CD8-positive, alpha-beta memory T cell (primary cell): Measurements from ENCODE around the gene TMEM106A. TPM values are rescaled to one million over a fixed set of nuclear protein-coding genes. Genes with fewer than 3 reads are reported as not detected.
A peak's percentile ranks its signal among the peaks of the same experiment; 100 is the strongest.
"Not testable (repeated sequence)": the region's sequence is repeated elsewhere in the genome, so short reads cannot be mapped to it uniquely, and the experiment has no call there.

Source experiments
- CTCF ChIA-PET: fragments of 350-600 bp; sonication (Branson Sonifier 250); formaldehyde crosslinking; loops from one replicate; lab custom pipeline; 2021; ENCODE audit warnings: antibody characterized with exemption; lab: Charles Lee
- POLR2A ChIA-PET: fragments of 350-600 bp; sonication (Branson Sonifier 250); formaldehyde crosslinking; loops from one replicate; lab custom pipeline; 2021; ENCODE audit warnings: antibody characterized with exemption; lab: Charles Lee
- DNase-seq, 5 donors: peaks; one replicate each; pipeline versions ENCODE4 v3.0.0 to v3.0.0-alpha.2; 2020 to 2022; ENCODE audit warnings: mixed read lengths in 1 of 5
- H3K27ac ChIP-seq: one replicate; pipeline ENCODE4 v1.7.0; 2013; ENCODE audit warnings: low read depth, mild to moderate bottlenecking, low read length, moderate library complexity
- H3K27me3 ChIP-seq: 2 replicates; pipeline ENCODE4 v1.7.0; 2013; ENCODE audit warnings: low read length, mild to moderate bottlenecking; ENCODE audit not compliant: insufficient read depth, poor library complexity, severe bottlenecking
- H3K36me3 ChIP-seq: 2 replicates; pipeline ENCODE4 v1.7.0; 2013; ENCODE audit warnings: mild to moderate bottlenecking, low read length, moderate library complexity; ENCODE audit not compliant: insufficient read depth
- H3K4me1 ChIP-seq: 2 replicates; pipeline ENCODE4 v1.7.0; 2013; ENCODE audit warnings: mild to moderate bottlenecking, low read length, moderate library complexity; ENCODE audit not compliant: insufficient read depth
- H3K4me3 ChIP-seq: 2 replicates; pipeline ENCODE4 v1.7.0; 2013; ENCODE audit warnings: mild to moderate bottlenecking, low read length
- H3K9me3 ChIP-seq: 2 replicates; pipeline ENCODE4 v1.7.0; 2013; ENCODE audit warnings: mild to moderate bottlenecking, low read length
- H3K27ac Mint-ChIP-seq, 8 donors: one replicate each; pipeline ENCODE4 v1.8.0; 2020 to 2021; ENCODE audit warnings: mixed read lengths in 8 of 8, mild to moderate bottlenecking in 6 of 8, inconsistent platforms in 3 of 8, moderate library complexity in 3 of 8
- H3K27me3 Mint-ChIP-seq, 2 donors: one replicate each; pipeline ENCODE4 v1.8.0; 2020 to 2021; ENCODE audit warnings: mixed read lengths in 2 of 2, mild to moderate bottlenecking in 1 of 2, moderate library complexity in 1 of 2
- H3K36me3 Mint-ChIP-seq, 3 donors: one replicate each; pipeline ENCODE4 v1.8.0; 2020 to 2021; ENCODE audit warnings: mixed read lengths in 3 of 3, inconsistent platforms in 1 of 3, mild to moderate bottlenecking in 1 of 3
- H3K4me1 Mint-ChIP-seq, 3 donors: one replicate each; pipeline ENCODE4 v1.8.0; 2020 to 2021; ENCODE audit warnings: mixed read lengths in 3 of 3, inconsistent platforms in 1 of 3, mild to moderate bottlenecking in 1 of 3
- H3K4me3 Mint-ChIP-seq, 7 donors: one replicate each; pipeline ENCODE4 v1.8.0; 2020 to 2021; ENCODE audit warnings: mixed read lengths in 7 of 7, mild to moderate bottlenecking in 6 of 7, moderate library complexity in 4 of 7, inconsistent platforms in 2 of 7
- H3K9me3 Mint-ChIP-seq, 5 donors: one replicate each; pipeline ENCODE4 v1.8.0; 2020 to 2022; ENCODE audit warnings: mixed read lengths in 5 of 5, mild to moderate bottlenecking in 3 of 5, moderate library complexity in 2 of 5, inconsistent platforms in 1 of 5
- polyA plus RNA-seq: library from polyadenylated mRNA; unstranded; fragments of 300-500 nt; fragmentation: Illumina TruSeq; gene quantifications from one replicate; pipeline ENCODE4 v1.2.3, GENCODE V29; 2021
- total RNA-seq, 2 experiments: library from RNA; stranded (reverse); gene quantifications; one replicate each; pipeline ENCODE4 v1.2.3, GENCODE V29; 2021

The TMEM106A gene
- total and polyA plus RNA-seq, 3 experiments from 2014 or later: 5.3 to 10.2 (median 8.8) TPM

GRCh38 chr17:43203013-43203412 lies 8.7 kb upstream of the TMEM106A start:
- H3K4me3 ChIP-seq, H3K4me1 Mint-ChIP-seq, H3K27me3 ChIP-seq, H3K4me3 Mint-ChIP-seq, H3K9me3 ChIP-seq, H3K27ac ChIP-seq, H3K4me1 ChIP-seq, CTCF ChIA-PET, POLR2A ChIA-PET, DNase-seq, H3K9me3 Mint-ChIP-seq, H3K27ac Mint-ChIP-seq, H3K27me3 Mint-ChIP-seq: not testable (repeated sequence)
- peaks cover 3 to 76% (median 16%) of the 10 kb centered on the region in 3 donors for H3K36me3 Mint-ChIP-seq
- peaks cover 49% of the 10 kb centered on the region for H3K36me3 ChIP-seq

GRCh38 chr17:43210576-43210975 lies 1.1 kb upstream of the TMEM106A start:
- Mint-ChIP-seq H3K4me3 (peak overlapping the region; percentile 83 to 100 (median 96)), H3K36me3 (peaks cover 12 to 65% (median 15%) of the 10 kb centered on the region in 3 donors), H3K27me3 (no peaks in the 10 kb centered on the region), H3K4me1 (peaks cover 31 to 54% (median 41%) of the 10 kb centered on the region in 3 donors), H3K9me3 (peaks cover 0 to 1% (median 0%) of the 10 kb centered on the region in 5 donors), H3K27ac (peak overlapping the region; percentile 59 to 98 (median 96))
- H3K27ac ChIP-seq: no peak overlapping the region
- no peak for DNase-seq
- peaks cover 3% of the 10 kb centered on the region for H3K36me3 ChIP-seq
- H3K9me3 ChIP-seq: no peaks in the 10 kb centered on the region
- H3K4me1 ChIP-seq: peaks cover 23% of the 10 kb centered on the region
- ChIA-PET CTCF (no interaction called here), POLR2A (interaction anchor here (1.8 to 3.7 kb wide), 3 partner anchors 105 to 157 kb away, joined by 24 to 29 read pairs (median 27); no protein-coding TSS in a partner anchor)
- H3K4me3 ChIP-seq: peak overlapping the region; percentile 79
- no peaks in the 10 kb centered on the region for H3K27me3 ChIP-seq

- Histone ChIP-seq H3K36me3 (peaks cover 7% of the 10 kb centered on the region), H3K27me3 (no peaks in the 10 kb centered on the region), H3K9me3 (no peaks in the 10 kb centered on the region), H3K4me1 (peaks cover 23% of the 10 kb centered on the region), H3K27ac (peak overlapping the region; percentile 76), H3K4me3 (peak overlapping the region; percentile 79)
- ChIA-PET POLR2A (interaction anchor here (0.6 to 3.7 kb wide), 10 partner anchors 11 to 1523 kb away, joined by 3 to 29 read pairs (median 6); partner anchors contain the start of genes DHX8, EIF1, NBR1 and RPL27), CTCF (interaction anchor here (0.9 to 2.4 kb wide), 5 partner anchors 11 to 213 kb away, joined by 4 to 7 read pairs (median 5); partner anchors contain the start of genes IFI35 and RPL27)
- Mint-ChIP-seq H3K4me3 (peak overlapping the region; percentile 83 to 100 (median 96)), H3K27ac (peak overlapping the region; percentile 59 to 98 (median 96)), H3K27me3 (no peaks in the 10 kb centered on the region), H3K9me3 (peaks cover 0 to 1% (median 0%) of the 10 kb centered on the region in 5 donors), H3K4me1 (peaks cover 34 to 54% (median 44%) of the 10 kb centered on the region in 3 donors), H3K36me3 (peaks cover 12 to 68% (median 19%) of the 10 kb centered on the region in 3 donors)
- DNase-seq: no peak
Measured at GRCh38 chr17:43211123-43211479, 574 bp upstream of the TMEM106A start.

- H3K36me3 Mint-ChIP-seq: peaks cover 11 to 72% (median 17%) of the 10 kb centered on the region in 3 donors
- H3K36me3 ChIP-seq: peaks cover 7% of the 10 kb centered on the region
- H3K4me3 ChIP-seq: peak overlapping the region; percentile 79
- POLR2A ChIA-PET: interaction anchor here (1.2 to 3.7 kb wide), 7 partner anchors 13 to 215 kb away, joined by 3 to 29 read pairs (median 8); partner anchors contain the start of genes NBR1 and RPL27
- H3K27ac ChIP-seq: peak overlapping the region; percentile 71
- H3K9me3 ChIP-seq: no peaks in the 10 kb centered on the region
- CTCF ChIA-PET: interaction anchor here (0.7 to 3.6 kb wide), 8 partner anchors 13 to 215 kb away, joined by 3 to 12 read pairs (median 4); partner anchors contain the start of gene RPL27
- peaks cover 35 to 56% (median 50%) of the 10 kb centered on the region in 3 donors for H3K4me1 Mint-ChIP-seq
- H3K4me3 Mint-ChIP-seq: peak overlapping the region; percentile 83 to 100 (median 96)
- peak overlapping the region; percentile 59 to 98 (median 96) for H3K27ac Mint-ChIP-seq
- H3K9me3 Mint-ChIP-seq: peaks cover 0 to 1% (median 0%) of the 10 kb centered on the region in 5 donors
- no peak for DNase-seq
- H3K4me1 ChIP-seq: peaks cover 30% of the 10 kb centered on the region
- no peaks in the 10 kb centered on the region for H3K27me3 ChIP-seq
- H3K27me3 Mint-ChIP-seq: no peaks in the 10 kb centered on the region
Measured at GRCh38 chr17:43212641-43213490, 1.2 kb downstream of the TMEM106A start.

- ChIA-PET POLR2A (interaction anchor here (3.7 kb wide), 1 partner anchor 148 kb away, joined by 29 read pairs; no protein-coding TSS in a partner anchor), CTCF (interaction anchor here (0.8 to 3.6 kb wide), 4 partner anchors 14 to 120 kb away, joined by 3 to 12 read pairs (median 6); no protein-coding TSS in a partner anchor)
- Mint-ChIP-seq H3K27me3 (no peaks in the 10 kb centered on the region), H3K4me1 (peaks cover 33 to 58% (median 53%) of the 10 kb centered on the region in 3 donors), H3K36me3 (peaks cover 4 to 69% (median 10%) of the 10 kb centered on the region in 3 donors), H3K9me3 (peaks cover 0 to 1% (median 0%) of the 10 kb centered on the region in 5 donors), H3K27ac (peak overlapping the region in 6 of 8 donors; percentile 24 to 98 (median 80)), H3K4me3 (peak overlapping the region; percentile 6 to 100 (median 93))
- peaks cover 7% of the 10 kb centered on the region for H3K36me3 ChIP-seq
- no peak overlapping the region for H3K4me3 ChIP-seq
- peaks cover 33% of the 10 kb centered on the region for H3K4me1 ChIP-seq
- no peaks in the 10 kb centered on the region for H3K27me3 ChIP-seq
- no peak overlapping the region for H3K27ac ChIP-seq
- no peaks in the 10 kb centered on the region for H3K9me3 ChIP-seq
- no peak for DNase-seq
Measured at GRCh38 chr17:43213545-43213944, 1.9 kb downstream of the TMEM106A start.

- Histone ChIP-seq H3K4me3 (no peak overlapping the region), H3K4me1 (peaks cover 33% of the 10 kb centered on the region), H3K27me3 (no peaks in the 10 kb centered on the region), H3K27ac (no peak overlapping the region), H3K36me3 (peaks cover 7% of the 10 kb centered on the region), H3K9me3 (no peaks in the 10 kb centered on the region)
- Mint-ChIP-seq H3K27me3 (no peaks in the 10 kb centered on the region), H3K4me3 (no peak overlapping the region), H3K4me1 (peaks cover 37 to 48% (median 45%) of the 10 kb centered on the region in 3 donors), H3K36me3 (peaks cover 0 to 64% (median 8%) of the 10 kb centered on the region in 3 donors), H3K9me3 (no peaks in the 10 kb centered on the region), H3K27ac (peak overlapping the region in 1 of 8 donors; percentile 29)
- DNase-seq: no peak
- ChIA-PET POLR2A (no interaction called here), CTCF (interaction anchor here (2.0 kb wide), 1 partner anchor 97 kb away, joined by 5 read pairs; no protein-coding TSS in a partner anchor)
Measured at GRCh38 chr17:43215341-43215740, 3.7 kb downstream of the TMEM106A start.

- CTCF ChIA-PET: no interaction called here
Measured at GRCh38 chr17:43216369-43216761, 4.7 kb downstream of the TMEM106A start.

More at GRCh38 chr17:43216369-43216761, 4.7 kb downstream of the TMEM106A start:
- H3K36me3 Mint-ChIP-seq: peaks cover 0 to 59% (median 8%) of the 10 kb centered on the region in 3 donors
- peak overlapping the region in 3 of 8 donors; percentile 42 to 87 (median 50) for H3K27ac Mint-ChIP-seq
- POLR2A ChIA-PET: no interaction called here
- no peak for DNase-seq
- Histone ChIP-seq H3K36me3 (peaks cover 7% of the 10 kb centered on the region), H3K27me3 (no peaks in the 10 kb centered on the region), H3K4me1 (peaks cover 25% of the 10 kb centered on the region), H3K27ac (no peak overlapping the region), H3K4me3 (no peak overlapping the region), H3K9me3 (no peaks in the 10 kb centered on the region)
- no peaks in the 10 kb centered on the region for H3K9me3 Mint-ChIP-seq
- H3K4me1 Mint-ChIP-seq: peaks cover 28 to 38% (median 37%) of the 10 kb centered on the region in 3 donors
- H3K4me3 Mint-ChIP-seq: no peak overlapping the region
- H3K27me3 Mint-ChIP-seq: no peaks in the 10 kb centered on the region
